Esophagus mucosa (tissue), 1 donor: ENCODE results near the gene CD151. TPM values are rescaled to one million over a fixed set of nuclear protein-coding genes. Genes with fewer than 3 reads are reported as not detected.

Experiments used
- ATAC-seq: fragments of 200-7000 bp; cut with Tn5 transposase; one replicate; pipeline ENCODE4 v1.9.1; 2020
- total RNA-seq: library from RNA; stranded (reverse); gene quantifications from one replicate; pipeline ENCODE4 v1.2.4, GENCODE V29; 2023
- donor health status: DM: yes; HTN: yes; CAD: no.

Gene CD151
- total RNA-seq, 1 donor from 2014 or later, result 109 TPM

DNA sequence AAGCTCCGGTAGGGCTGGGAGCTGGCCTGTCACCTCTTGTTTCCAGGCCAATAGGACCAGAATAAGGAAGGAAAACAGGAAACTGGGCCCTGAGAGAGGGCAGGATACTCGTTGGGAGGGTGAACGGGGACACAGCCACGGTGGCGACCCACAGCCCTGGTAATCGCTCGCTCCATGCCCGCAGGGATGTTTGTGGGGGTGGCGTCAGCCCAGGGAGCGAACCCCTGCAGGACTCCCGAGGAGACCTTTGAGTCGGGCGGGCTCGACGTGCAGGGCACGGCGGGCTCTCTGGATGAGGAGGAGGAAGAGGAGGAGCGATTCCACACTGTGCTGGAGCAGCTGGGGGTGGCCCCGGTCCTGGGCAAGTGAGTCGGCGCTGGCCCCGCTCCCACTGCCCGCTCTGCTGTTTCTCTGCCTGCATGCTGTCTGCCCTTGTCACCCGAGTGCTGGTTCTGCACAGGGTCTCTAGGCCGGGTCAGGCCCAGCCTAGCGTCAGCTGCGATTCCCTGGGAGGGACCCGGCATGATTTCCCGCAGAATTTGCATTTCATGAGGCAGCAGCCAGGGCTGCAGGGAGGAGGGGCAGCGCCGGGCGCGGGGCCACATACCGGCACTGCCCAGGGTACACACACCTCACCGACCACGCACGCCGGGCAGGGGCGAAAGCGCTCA is 3.4 kb upstream of the CD151 start:
- peak; percentile 15 for ATAC-seq

DNA sequence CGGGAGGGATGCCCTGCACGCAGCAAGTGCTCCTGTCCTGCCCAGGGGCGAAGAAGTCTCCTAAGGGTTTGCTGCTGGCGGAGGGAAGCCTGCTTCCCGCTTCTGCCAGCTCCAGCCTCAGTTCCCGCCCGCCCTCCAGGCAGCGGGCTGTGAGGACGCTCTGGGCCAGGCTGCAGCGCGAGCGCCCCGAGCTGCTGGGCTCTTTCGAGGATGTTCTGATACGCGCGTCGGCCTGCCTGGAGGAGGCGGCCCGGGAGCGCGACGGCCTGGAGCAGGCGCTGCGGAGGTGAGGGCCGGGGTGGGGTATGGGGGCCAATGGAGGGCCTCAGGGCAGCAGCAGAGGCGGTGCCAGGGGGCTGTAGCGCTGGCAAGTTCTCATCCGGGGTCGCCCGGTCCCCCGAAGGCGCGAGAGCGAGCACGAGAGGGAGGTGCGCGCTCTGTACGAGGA is 2.9 kb upstream of the CD151 start:
- no peak for ATAC-seq

- peak; percentile 7 for ATAC-seq
These were observed 2.2 kb upstream of the CD151 start for GRCh38 chr11:830295-831117.

GRCh38 chr11:831118-831864 is 1.5 kb upstream of the CD151 start:
- no peak for ATAC-seq

- ATAC-seq, result no peak
These were observed 707 bp upstream of the CD151 start for GRCh38 chr11:831961-832528.

DNA sequence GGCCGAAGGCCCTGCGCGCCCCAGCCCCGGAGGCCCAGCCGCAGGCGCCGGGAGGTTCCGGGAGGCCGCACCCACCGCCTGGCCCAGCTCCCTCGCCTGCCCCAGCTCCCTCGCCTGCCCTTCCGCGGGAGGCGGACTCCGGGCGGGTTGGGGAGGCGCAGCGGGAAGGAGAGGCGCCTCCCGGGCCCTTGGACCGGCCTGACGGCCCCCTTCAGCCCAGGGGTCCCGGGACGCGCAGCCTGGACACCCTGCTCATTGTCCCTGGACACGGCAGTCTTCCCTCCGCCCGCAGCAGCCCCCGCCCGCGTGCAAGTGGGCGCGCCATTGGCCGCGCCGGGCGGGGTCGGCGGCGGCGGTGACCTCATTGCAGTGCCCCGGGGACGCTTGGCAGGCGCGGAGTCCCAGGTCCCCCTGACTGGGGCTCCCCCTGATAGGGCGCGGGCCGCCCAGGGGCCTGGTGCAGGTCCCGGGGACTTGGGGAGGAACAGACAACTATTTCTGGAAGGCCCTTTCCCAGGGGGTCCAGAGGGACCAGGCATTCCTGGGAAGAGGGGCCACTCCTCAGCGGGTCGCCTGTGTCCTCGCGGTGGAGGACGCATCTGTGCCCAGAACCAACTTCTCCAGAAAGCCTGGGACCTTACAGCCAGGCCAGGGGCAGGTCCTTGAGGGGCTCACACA is 501 bp downstream of the CD151 start:
- peak; percentile 18 for ATAC-seq

GRCh38 chr11:833849-834311 is 1.1 kb downstream of the CD151 start:
- no peak for ATAC-seq

- ATAC-seq, result peak; percentile 65
These were observed 1.9 kb downstream of the CD151 start for GRCh38 chr11:834371-835316.

DNA sequence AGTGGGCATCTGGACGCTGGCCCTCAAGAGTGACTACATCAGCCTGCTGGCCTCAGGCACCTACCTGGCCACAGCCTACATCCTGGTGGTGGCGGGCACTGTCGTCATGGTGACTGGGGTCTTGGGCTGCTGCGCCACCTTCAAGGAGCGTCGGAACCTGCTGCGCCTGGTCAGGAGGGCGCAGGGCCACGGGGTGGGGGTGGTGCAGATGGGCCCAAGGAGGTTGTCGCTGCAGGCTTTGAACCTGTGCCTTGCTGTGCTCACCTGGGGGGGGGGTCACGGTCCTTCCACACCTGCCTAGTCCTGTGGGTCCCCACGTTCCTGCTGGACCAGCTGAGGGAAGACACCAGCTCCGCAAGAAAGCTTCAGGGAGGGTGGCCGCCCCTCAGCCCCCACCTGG is 3.5 kb downstream of the CD151 start:
- ATAC-seq, result no peak

DNA sequence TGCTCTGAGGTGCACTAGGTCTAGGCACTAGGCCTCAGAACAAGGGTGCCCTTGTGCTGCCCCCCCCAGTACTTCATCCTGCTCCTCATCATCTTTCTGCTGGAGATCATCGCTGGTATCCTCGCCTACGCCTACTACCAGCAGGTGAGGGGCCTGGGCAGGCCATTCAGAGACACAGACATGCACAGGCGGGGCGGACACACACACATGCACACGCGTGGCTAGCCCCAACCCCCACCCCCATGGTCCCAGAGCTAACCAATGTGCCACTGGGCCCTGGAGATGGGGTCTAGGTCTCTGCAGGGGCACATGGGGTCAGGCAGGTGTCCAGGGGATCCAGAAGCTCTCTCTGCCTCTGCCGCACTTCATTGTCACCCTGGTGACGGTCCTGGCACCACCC is 3.9 kb downstream of the CD151 start:
- ATAC-seq, result no peak

- no peak for ATAC-seq
These were observed 4.6 kb downstream of the CD151 start for GRCh38 chr11:837189-837989.

DNA sequence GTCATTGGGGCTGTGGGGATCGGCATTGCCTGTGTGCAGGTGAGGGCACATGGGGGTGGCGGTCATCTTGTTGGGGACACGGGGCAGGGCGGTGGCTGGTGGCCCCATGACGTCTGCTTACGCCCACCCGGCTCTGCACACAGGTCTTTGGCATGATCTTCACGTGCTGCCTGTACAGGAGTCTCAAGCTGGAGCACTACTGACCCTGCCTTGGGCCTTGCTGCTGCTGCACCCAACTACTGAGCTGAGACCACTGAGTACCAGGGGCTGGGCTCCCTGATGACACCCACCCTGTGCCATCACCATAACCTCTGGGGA is 5.2 kb downstream of the CD151 start:
- no peak for ATAC-seq

DNA sequence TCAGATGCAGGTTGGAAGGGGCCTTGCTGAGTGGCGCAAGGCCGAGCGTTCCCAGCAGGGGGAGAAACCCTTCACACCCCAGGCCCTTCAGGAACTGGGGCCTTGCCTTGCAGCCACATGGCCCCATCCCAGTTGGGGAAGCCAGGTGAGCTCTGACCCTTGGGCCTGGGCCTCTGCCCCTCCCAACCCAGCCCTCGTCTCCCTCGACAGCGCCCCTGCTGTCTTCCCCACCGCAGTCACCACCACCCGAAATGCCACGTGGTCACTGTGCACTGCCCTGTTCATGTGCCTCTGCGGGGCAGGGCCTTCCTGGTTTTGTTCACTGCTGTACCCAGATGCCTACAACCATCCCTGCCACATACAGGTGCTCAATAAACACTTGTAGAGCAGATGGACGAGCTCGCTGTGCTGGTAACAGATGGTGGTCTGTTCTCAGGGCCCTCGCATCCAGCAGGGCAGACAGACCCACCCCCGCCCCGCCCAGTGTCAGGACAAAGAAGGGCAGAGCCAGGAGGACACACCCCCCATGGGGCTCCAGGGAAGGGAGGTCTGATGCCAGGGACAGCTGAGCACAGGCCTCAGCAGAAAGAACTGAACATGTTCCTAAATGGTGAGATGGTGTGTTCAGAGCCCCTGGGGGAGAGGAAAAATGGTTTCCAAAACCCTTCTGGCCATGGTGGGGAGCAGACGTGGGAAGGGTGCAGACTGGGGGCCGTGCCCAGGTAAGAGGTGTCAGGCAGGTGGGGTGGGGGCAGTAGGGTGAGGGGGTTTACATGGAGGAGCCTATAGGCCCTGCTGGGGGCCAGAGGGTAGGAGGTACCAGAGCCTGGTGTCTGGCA is 5.9 kb downstream of the CD151 start:
- ATAC-seq, result no peak

DNA sequence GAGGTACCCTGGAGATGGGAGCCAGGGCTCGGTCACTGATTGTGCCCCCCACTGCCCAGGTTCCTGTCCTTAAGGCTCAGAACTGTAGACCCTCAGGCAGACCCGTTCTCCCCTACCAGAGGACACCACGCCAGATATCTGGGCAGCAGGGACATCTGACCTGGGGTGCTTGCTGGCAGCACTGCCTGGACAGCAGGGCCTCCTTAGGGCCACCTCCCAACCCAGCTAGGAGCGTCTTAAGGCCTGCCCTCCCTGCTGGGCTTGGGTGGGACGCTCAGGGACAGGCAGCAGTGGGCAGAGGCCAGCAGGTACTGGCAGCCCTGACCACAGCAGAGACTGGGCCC is 6.5 kb downstream of the CD151 start:
- no peak for ATAC-seq

DNA sequence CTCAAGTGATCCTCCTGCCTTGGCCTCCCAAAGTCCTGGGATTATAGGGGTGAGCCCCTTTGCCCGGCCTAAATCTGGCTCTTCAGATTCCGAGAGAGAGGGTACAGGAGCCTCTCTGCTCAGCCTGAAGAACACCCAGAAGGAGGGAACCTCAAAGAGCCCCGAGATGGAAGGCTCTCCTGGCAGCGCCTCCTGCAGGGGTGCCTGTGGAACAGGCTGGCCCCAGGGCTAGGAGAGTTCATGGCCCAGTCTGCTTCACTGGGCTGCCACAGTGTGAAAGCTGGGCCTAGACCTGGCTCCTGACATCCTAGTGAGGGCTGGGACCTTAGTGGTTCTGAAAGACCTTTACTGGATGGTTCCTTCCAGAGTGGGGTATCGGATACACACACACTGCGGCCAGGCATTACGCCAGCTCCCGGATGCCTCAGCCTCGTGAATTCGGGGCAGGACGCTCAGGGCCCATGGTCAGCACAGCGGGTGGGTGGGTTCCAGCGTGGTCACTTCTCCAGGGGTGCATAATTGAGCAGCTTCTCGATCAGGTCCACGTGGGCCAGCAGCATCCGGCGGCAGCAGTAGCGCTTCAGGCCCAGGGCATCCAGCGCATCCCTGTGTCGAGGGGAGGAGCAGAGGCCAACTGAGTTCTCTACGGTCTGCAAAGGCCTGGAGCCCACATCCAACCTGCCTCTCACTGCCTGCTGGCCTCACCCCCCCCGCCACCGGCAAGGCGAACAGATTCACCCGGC is 7.3 kb downstream of the CD151 start:
- no peak for ATAC-seq

- ATAC-seq, result no peak
These were observed 9.2 kb downstream of the CD151 start for GRCh38 chr11:841981-842369.

GRCh38 chr11:842370-843002 is 9.7 kb downstream of the CD151 start, which contains the start of the genes POLR2L and TSPAN4:
Gene POLR2L (minus strand): TSS chr11:842529. CDS start chr11:842508, 21 bp downstream.
Gene TSPAN4 (plus strand): TSS chr11:842852. CDS start chr11:850305, 7,453 bp downstream.
- ATAC-seq, result peak; percentile 66

DNA sequence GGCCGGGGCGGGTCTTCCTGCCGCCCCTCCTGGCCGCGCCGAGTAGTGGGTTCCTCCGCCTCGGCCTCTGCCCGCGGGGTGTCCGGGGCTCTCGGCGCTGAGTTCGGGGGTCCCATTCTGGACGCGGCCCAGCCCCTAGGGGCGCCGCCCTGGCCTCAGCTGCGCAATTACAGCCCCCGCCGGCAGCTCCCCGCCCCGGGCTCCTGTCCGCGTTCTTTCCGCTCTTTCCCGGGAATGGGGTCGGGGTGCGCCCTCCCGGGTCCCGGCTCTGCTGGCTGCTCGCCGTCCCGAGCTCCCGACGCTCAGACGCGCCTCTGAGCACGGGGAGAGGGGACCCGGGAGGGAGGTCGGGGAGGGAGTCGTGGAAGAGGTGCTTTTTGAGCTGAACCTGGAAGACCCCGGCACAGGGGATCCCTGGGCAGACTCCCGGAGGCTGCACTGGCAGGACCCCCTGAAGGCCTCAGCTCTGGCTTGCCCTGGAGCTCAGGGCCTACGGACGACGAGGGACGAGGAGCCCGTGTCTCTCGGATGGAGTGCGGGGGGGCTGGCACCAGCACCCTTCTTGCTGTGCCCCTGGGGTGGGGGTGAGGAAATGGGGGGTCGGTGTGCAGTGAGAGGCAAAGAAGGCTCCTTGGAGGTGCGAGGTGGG is 10.5 kb downstream of the CD151 start:
- no peak for ATAC-seq
